HEK293 (cell line): Measurements from ENCODE around the gene NEK10.

Experiments used
- ZNF169 ChIP-seq: fragments of 450-650 bp; formaldehyde crosslinking; IDR thresholded peaks from 2 replicates; pipeline ENCODE4 v1.5.1; 2016; ENCODE audit warnings: missing biosample characterization, missing genetic modification characterization
- ZNF324 ChIP-seq: fragments of 450-650 bp; formaldehyde crosslinking; IDR thresholded peaks from 2 replicates; pipeline ENCODE4 v1.5.1; 2016; ENCODE audit warnings: missing biosample characterization, missing genetic modification characterization
- ZNF501 ChIP-seq: fragments of 450-650 bp; formaldehyde crosslinking; IDR thresholded peaks from 2 replicates; pipeline ENCODE4 v1.5.1; 2016; ENCODE audit warnings: missing biosample characterization, missing genetic modification characterization
- ZNF600 ChIP-seq: fragments of 450-650 bp; formaldehyde crosslinking; IDR thresholded peaks from 2 replicates; pipeline ENCODE4 v1.5.1; 2016; ENCODE audit warnings: missing biosample characterization, missing genetic modification characterization
- ZNF843 ChIP-seq: fragments of 450-650 bp; formaldehyde crosslinking; IDR thresholded peaks from 2 replicates; pipeline ENCODE4 v1.5.1; 2016; ENCODE audit warnings: missing biosample characterization, missing genetic modification characterization
- ZSCAN30 ChIP-seq: fragments of 450-650 bp; IDR thresholded peaks from 2 replicates; pipeline ENCODE4 v1.5.1; 2018; ENCODE audit warnings: missing biosample characterization, mild to moderate bottlenecking, missing genetic modification characterization, moderate library complexity
- TF ChIP-seq, protein P1 (sequence below): fragments of 450-650 bp; formaldehyde crosslinking; IDR thresholded peaks from 2 replicates; pipeline ENCODE4 v1.5.1; 2016; ENCODE audit warnings: missing biosample characterization, missing genetic modification characterization
- TF ChIP-seq, protein P2 (sequence below): fragments of 450-650 bp; formaldehyde crosslinking; optimal IDR thresholded peaks from 2 replicates; pipeline ENCODE3; 2016; ENCODE audit warnings: missing biosample characterization, mild to moderate bottlenecking, missing genetic modification characterization
- TF ChIP-seq, protein P3 (sequence below): fragments of 450-650 bp; formaldehyde crosslinking; IDR thresholded peaks from 2 replicates; pipeline ENCODE4 v1.5.1; 2016; ENCODE audit warnings: missing biosample characterization, missing genetic modification characterization
- TF ChIP-seq, protein P4 (sequence below): fragments of 450-650 bp; formaldehyde crosslinking; conservative IDR thresholded peaks from 2 replicates; pipeline ENCODE4 v1.5.1; 2016; ENCODE audit warnings: low read depth, missing biosample characterization, missing genetic modification characterization
- TF ChIP-seq, protein P5 (sequence below): fragments of 450-650 bp; formaldehyde crosslinking; IDR thresholded peaks from 2 replicates; pipeline ENCODE4 v1.5.1; 2017; ENCODE audit warnings: missing biosample characterization, mild to moderate bottlenecking, missing genetic modification characterization, moderate library complexity

DNA sequence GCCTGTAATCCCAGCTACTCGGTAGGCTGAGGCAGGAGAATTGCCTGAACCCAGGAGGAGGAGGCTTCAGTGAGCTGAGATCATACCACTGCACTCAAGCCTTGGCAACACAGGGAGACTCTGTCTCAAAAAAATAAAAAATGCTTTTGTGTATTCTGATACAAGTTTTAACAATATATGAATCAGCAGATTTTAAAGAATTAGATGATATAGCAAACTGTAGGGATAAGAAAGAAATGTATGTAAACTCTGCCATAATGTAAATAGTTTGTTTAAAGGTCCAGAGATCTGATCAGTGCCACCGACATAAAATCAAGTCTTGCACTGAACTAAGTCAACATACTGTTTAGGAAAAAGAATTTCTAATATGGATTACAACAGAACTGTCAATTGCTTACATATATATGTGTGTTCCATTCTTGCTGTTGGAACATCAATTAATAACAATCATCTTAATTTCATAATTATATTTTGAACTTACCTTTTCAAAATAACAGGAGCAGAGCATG lies 208.3 kb downstream of the NEK10 start:
- TF ChIP-seq, protein P1, sequence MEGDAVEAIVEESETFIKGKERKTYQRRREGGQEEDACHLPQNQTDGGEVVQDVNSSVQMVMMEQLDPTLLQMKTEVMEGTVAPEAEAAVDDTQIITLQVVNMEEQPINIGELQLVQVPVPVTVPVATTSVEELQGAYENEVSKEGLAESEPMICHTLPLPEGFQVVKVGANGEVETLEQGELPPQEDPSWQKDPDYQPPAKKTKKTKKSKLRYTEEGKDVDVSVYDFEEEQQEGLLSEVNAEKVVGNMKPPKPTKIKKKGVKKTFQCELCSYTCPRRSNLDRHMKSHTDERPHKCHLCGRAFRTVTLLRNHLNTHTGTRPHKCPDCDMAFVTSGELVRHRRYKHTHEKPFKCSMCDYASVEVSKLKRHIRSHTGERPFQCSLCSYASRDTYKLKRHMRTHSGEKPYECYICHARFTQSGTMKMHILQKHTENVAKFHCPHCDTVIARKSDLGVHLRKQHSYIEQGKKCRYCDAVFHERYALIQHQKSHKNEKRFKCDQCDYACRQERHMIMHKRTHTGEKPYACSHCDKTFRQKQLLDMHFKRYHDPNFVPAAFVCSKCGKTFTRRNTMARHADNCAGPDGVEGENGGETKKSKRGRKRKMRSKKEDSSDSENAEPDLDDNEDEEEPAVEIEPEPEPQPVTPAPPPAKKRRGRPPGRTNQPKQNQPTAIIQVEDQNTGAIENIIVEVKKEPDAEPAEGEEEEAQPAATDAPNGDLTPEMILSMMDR = no peak
- TF ChIP-seq ZSCAN30 = no peak
- TF ChIP-seq, protein P2, sequence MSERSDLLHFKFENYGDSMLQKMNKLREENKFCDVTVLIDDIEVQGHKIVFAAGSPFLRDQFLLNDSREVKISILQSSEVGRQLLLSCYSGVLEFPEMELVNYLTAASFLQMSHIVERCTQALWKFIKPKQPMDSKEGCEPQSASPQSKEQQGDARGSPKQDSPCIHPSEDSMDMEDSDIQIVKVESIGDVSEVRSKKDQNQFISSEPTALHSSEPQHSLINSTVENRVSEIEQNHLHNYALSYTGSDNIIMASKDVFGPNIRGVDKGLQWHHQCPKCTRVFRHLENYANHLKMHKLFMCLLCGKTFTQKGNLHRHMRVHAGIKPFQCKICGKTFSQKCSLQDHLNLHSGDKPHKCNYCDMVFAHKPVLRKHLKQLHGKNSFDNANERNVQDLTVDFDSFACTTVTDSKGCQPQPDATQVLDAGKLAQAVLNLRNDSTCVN (tag by site-specific recombination) = no peak
- TF ChIP-seq ZNF843 (tag by site-specific recombination) = no peak
- TF ChIP-seq, protein P3, sequence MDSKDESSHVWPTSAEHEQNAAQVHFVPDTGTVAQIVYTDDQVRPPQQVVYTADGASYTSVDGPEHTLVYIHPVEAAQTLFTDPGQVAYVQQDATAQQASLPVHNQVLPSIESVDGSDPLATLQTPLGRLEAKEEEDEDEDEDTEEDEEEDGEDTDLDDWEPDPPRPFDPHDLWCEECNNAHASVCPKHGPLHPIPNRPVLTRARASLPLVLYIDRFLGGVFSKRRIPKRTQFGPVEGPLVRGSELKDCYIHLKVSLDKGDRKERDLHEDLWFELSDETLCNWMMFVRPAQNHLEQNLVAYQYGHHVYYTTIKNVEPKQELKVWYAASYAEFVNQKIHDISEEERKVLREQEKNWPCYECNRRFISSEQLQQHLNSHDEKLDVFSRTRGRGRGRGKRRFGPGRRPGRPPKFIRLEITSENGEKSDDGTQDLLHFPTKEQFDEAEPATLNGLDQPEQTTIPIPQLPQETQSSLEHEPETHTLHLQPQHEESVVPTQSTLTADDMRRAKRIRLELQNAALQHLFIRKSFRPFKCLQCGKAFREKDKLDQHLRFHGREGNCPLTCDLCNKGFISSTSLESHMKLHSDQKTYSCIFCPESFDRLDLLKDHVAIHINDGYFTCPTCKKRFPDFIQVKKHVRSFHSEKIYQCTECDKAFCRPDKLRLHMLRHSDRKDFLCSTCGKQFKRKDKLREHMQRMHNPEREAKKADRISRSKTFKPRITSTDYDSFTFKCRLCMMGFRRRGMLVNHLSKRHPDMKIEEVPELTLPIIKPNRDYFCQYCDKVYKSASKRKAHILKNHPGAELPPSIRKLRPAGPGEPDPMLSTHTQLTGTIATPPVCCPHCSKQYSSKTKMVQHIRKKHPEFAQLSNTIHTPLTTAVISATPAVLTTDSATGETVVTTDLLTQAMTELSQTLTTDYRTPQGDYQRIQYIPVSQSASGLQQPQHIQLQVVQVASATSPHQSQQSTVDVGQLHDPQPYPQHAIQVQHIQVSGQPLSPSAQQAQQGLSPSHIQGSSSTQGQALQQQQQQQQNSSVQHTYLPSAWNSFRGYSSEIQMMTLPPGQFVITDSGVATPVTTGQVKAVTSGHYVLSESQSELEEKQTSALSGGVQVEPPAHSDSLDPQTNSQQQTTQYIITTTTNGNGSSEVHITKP = no peak
- no peak for TF ChIP-seq ZNF324 (tag by site-specific recombination)
- TF ChIP-seq, protein P4, sequence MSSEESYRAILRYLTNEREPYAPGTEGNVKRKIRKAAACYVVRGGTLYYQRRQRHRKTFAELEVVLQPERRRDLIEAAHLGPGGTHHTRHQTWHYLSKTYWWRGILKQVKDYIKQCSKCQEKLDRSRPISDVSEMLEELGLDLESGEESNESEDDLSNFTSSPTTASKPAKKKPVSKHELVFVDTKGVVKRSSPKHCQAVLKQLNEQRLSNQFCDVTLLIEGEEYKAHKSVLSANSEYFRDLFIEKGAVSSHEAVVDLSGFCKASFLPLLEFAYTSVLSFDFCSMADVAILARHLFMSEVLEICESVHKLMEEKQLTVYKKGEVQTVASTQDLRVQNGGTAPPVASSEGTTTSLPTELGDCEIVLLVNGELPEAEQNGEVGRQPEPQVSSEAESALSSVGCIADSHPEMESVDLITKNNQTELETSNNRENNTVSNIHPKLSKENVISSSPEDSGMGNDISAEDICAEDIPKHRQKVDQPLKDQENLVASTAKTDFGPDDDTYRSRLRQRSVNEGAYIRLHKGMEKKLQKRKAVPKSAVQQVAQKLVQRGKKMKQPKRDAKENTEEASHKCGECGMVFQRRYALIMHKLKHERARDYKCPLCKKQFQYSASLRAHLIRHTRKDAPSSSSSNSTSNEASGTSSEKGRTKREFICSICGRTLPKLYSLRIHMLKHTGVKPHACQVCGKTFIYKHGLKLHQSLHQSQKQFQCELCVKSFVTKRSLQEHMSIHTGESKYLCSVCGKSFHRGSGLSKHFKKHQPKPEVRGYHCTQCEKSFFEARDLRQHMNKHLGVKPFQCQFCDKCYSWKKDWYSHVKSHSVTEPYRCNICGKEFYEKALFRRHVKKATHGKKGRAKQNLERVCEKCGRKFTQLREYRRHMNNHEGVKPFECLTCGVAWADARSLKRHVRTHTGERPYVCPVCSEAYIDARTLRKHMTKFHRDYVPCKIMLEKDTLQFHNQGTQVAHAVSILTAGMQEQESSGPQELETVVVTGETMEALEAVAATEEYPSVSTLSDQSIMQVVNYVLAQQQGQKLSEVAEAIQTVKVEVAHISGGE = no peak
- TF ChIP-seq, protein P5, sequence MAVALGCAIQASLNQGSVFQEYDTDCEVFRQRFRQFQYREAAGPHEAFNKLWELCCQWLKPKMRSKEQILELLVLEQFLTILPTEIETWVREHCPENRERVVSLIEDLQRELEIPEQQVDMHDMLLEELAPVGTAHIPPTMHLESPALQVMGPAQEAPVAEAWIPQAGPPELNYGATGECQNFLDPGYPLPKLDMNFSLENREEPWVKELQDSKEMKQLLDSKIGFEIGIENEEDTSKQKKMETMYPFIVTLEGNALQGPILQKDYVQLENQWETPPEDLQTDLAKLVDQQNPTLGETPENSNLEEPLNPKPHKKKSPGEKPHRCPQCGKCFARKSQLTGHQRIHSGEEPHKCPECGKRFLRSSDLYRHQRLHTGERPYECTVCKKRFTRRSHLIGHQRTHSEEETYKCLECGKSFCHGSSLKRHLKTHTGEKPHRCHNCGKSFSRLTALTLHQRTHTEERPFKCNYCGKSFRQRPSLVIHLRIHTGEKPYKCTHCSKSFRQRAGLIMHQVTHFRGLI (tag by site-specific recombination) = no peak
- no peak for TF ChIP-seq ZNF600 (tag by site-specific recombination)
- no peak for TF ChIP-seq ZNF169 (tag by site-specific recombination)
- TF ChIP-seq ZNF501 (tag by site-specific recombination) = no peak
